ENCODE measurements around the gene TOPORS. TPM values are rescaled to one million over a fixed set of nuclear protein-coding genes. Genes with fewer than 3 reads are reported as not detected.
A peak's percentile ranks its signal among the peaks of the same experiment; 100 is the strongest.
"Not testable (repeated sequence)": the region's sequence is repeated elsewhere in the genome, so short reads cannot be mapped to it uniquely, and the experiment has no call there.

Gene TOPORS
- total RNA-seq, 1 experiment from 2014 or later, result 26.1 TPM

- TF ChIP-seq, protein P1, sequence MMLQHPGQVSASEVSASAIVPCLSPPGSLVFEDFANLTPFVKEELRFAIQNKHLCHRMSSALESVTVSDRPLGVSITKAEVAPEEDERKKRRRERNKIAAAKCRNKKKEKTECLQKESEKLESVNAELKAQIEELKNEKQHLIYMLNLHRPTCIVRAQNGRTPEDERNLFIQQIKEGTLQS (CRISPR knock-in tag; conservative IDR thresholded peaks at IDR 0.05), result no peak
- TF ChIP-seq JUN (CRISPR knock-in tag; IDR thresholded peaks at IDR 0.05) (0 out of 2 replicates have a peak, but pooled peaks have one; percentile 36), TP53 (CRISPR knock-in tag; IDR thresholded peaks at IDR 0.05) (0 out of 2 replicates have a peak, but pooled peaks have one; percentile 62), IRF2 (CRISPR knock-in tag; IDR thresholded peaks at IDR 0.05; ENCODE audit: borderline replicate concordance, low read depth) (no peak), FOXP1 (CRISPR knock-in tag; IDR thresholded peaks at IDR 0.05; ENCODE audit: borderline replicate concordance) (peak; percentile 61; the same call in 1 of the 2 replicates), RORB (CRISPR knock-in tag; IDR thresholded peaks at IDR 0.05) (no peak), NFATC4 (CRISPR knock-in tag; IDR thresholded peaks at IDR 0.05) (no peak), TEAD4 (CRISPR knock-in tag; IDR thresholded peaks at IDR 0.05) (no peak), SMAD3 (CRISPR knock-in tag; IDR thresholded peaks at IDR 0.05; ENCODE audit: borderline replicate concordance) (peak; percentile 51; the same call in 1 of the 2 replicates), OVOL2 (CRISPR knock-in tag; IDR thresholded peaks at IDR 0.05; ENCODE audit: borderline replicate concordance) (no peak), GABPB1 (CRISPR knock-in tag; IDR thresholded peaks at IDR 0.05) (no peak)
- TF ChIP-seq, protein P2, sequence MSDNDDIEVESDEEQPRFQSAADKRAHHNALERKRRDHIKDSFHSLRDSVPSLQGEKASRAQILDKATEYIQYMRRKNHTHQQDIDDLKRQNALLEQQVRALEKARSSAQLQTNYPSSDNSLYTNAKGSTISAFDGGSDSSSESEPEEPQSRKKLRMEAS (CRISPR knock-in tag; IDR thresholded peaks at IDR 0.05), result peak; percentile 60; the same call in 1 of the 2 replicates
Observed at GRCh38 chr9:32552172-32552872, at the start of gene TOPORS, which contains the start of gene SMIM27 (continued).

DNA sequence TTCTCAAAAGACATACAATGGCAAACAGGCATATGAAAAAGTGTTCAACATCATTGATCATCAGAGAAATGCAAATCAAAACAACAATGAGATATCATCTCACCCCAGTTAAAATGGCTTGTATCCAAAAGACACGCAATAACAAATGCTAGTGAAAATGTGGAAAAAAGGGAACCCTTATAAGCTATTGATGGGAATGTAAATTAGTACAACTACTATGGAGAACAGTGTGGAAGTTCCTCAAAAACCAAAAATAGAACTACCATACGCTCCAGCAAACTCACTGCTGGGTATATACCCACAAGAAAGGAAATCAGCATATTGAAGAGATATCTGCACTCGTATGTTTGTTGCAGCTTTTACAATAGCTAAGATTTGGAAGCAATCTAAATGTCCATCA is 46.6 kb upstream of the TOPORS start:
- POLR2A ChIA-PET; H3K4me3 Mint-ChIP-seq; H3K4me1 Mint-ChIP-seq; H3K36me3 Mint-ChIP-seq; H3K27me3 Mint-ChIP-seq (ENCODE audit: low read depth); DNase-seq (ENCODE audit: low spot score); ATAC-seq; H3K9me3 Mint-ChIP-seq; H3K27ac Mint-ChIP-seq: not testable (repeated sequence)
- CTCF ChIA-PET, result interaction anchor here (0.6 kb wide), 1 partner anchor 13 kb away, joined by 3 read pairs; no protein-coding TSS in a partner anchor

DNA sequence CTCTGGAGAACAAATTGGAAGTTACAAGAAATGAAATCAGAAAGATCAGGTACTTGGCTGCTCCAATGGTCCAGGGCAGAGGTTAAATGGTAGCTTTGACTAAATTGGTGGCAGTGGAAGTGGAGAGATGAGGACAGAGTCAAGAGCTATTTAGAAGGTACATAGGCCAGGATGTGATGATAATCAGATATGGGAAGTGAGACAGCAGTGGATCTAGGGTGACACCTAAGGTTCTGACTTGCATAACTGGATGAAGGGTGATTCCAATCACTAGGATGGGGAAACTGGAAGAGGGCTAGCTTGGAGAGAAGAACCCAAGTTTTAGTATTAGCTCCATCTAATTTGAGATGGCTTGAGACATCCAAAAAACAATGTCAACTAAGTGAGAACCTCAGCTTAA is 44.5 kb upstream of the TOPORS start:
- POLR2A ChIA-PET, result no interaction called here
- Mint-ChIP-seq H3K36me3 (no peaks in the 10 kb centered on the region), H3K4me3 (no peak overlapping the region), H3K9me3 (peaks cover 9% of the 10 kb centered on the region), H3K4me1 (no peaks in the 10 kb centered on the region), H3K27ac (no peak overlapping the region), H3K27me3 (ENCODE audit: low read depth) (peaks cover 3% of the 10 kb centered on the region; the same call in 1 of the 2 replicates)
- ATAC-seq, result no peak
- CTCF ChIA-PET, result no interaction called here
- TF ChIP-seq ETV6 (CRISPR knock-in tag; IDR thresholded peaks at IDR 0.05), result no peak
- TF ChIP-seq STAT6 (CRISPR knock-in tag; conservative IDR thresholded peaks at IDR 0.05; ENCODE audit: low read depth), result no peak
- no peak for TF ChIP-seq RORB (CRISPR knock-in tag; IDR thresholded peaks at IDR 0.05)
- no peak for TF ChIP-seq E2F1 (CRISPR knock-in tag; IDR thresholded peaks at IDR 0.05)
- no peak for TF ChIP-seq ZNF263 (CRISPR knock-in tag; IDR thresholded peaks at IDR 0.05; ENCODE audit: low read depth)
- TF ChIP-seq ZNF219 (CRISPR knock-in tag; IDR thresholded peaks at IDR 0.05; ENCODE audit: borderline replicate concordance), result no peak
- TF ChIP-seq GRHL2 (CRISPR knock-in tag; IDR thresholded peaks at IDR 0.05; ENCODE audit: insufficient replicate concordance, severe bottlenecking), result no peak
- TF ChIP-seq ZNF232 (CRISPR knock-in tag; IDR thresholded peaks at IDR 0.05), result no peak
- TF ChIP-seq, protein P3, sequence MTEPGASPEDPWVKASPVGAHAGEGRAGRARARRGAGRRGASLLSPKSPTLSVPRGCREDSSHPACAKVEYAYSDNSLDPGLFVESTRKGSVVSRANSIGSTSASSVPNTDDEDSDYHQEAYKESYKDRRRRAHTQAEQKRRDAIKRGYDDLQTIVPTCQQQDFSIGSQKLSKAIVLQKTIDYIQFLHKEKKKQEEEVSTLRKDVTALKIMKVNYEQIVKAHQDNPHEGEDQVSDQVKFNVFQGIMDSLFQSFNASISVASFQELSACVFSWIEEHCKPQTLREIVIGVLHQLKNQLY (CRISPR knock-in tag; IDR thresholded peaks at IDR 0.05), result no peak
- TF ChIP-seq, protein P2 (CRISPR knock-in tag; IDR thresholded peaks at IDR 0.05), result no peak
- TF ChIP-seq GTF2I (CRISPR knock-in tag; conservative IDR thresholded peaks at IDR 0.05), result no peak
- TF ChIP-seq, protein P4, sequence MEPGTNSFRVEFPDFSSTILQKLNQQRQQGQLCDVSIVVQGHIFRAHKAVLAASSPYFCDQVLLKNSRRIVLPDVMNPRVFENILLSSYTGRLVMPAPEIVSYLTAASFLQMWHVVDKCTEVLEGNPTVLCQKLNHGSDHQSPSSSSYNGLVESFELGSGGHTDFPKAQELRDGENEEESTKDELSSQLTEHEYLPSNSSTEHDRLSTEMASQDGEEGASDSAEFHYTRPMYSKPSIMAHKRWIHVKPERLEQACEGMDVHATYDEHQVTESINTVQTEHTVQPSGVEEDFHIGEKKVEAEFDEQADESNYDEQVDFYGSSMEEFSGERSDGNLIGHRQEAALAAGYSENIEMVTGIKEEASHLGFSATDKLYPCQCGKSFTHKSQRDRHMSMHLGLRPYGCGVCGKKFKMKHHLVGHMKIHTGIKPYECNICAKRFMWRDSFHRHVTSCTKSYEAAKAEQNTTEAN (CRISPR knock-in tag; IDR thresholded peaks at IDR 0.05), result no peak
- no peak for TF ChIP-seq FOXK1 (CRISPR knock-in tag; IDR thresholded peaks at IDR 0.05)
- no peak for TF ChIP-seq NFE2L1 (CRISPR knock-in tag; IDR thresholded peaks at IDR 0.05)
- TF ChIP-seq MXD4 (CRISPR knock-in tag; IDR thresholded peaks at IDR 0.05; ENCODE audit: borderline replicate concordance), result no peak
- no peak for DNase-seq (ENCODE audit: low spot score)

Data from WTC11 (cell line).